ENCODE data around the gene BMI1.
"Not testable (repeated sequence)": the region's sequence is repeated elsewhere in the genome, so short reads cannot be mapped to it uniquely, and the experiment has no call there.

The BMI1 gene

GRCh38 chr10:22340329-22341189 is 19.7 kb downstream of the BMI1 start:
- DNase-seq: peak; percentile 66 to 87

GRCh38 chr10:22341190-22341925 is 20.5 kb downstream of the BMI1 start:
- no peak for DNase-seq

GRCh38 chr10:22341926-22342196 is 21.0 kb downstream of the BMI1 start:
- DNase-seq: no peak

- no peak for DNase-seq
Measured at GRCh38 chr10:22342421-22342820, 21.5 kb downstream of the BMI1 start.

GRCh38 chr10:22343731-22344130 is 22.8 kb downstream of the BMI1 start:
- DNase-seq: peak; percentile 48 to 50

GRCh38 chr10:22344249-22344648 is 23.4 kb downstream of the BMI1 start:
- DNase-seq: no peak

GRCh38 chr10:22344781-22345300 is 23.9 kb downstream of the BMI1 start:
- DNase-seq: no peak

GRCh38 chr10:22345301-22346095 is 24.6 kb downstream of the BMI1 start, which contains the start of gene SPAG6:
SPAG6 (plus strand) TSS chr10:22345496; CDS start chr10:22345612, 116 bp downstream.
- peak; percentile 54 to 70 for DNase-seq

- no peak for DNase-seq
Measured at GRCh38 chr10:22346096-22346661, 25.3 kb downstream of the BMI1 start.

GRCh38 chr10:22349755-22350154 is 28.9 kb downstream of the BMI1 start:
- DNase-seq: no peak

GRCh38 chr10:22351131-22351703 is 30.3 kb downstream of the BMI1 start:
- DNase-seq: no peak

GRCh38 chr10:22356324-22356873 is 35.5 kb downstream of the BMI1 start:
- no peak for DNase-seq

- DNase-seq: not testable (repeated sequence)
Measured at GRCh38 chr10:22357770-22358169, 36.9 kb downstream of the BMI1 start.

- no peak for DNase-seq
Measured at GRCh38 chr10:22363305-22363704, 42.4 kb downstream of the BMI1 start.

- no peak for DNase-seq
Measured at GRCh38 chr10:22364407-22365140, 43.7 kb downstream of the BMI1 start.

- peak; percentile 32 to 51 for DNase-seq
Measured at GRCh38 chr10:22365233-22365632, 44.3 kb downstream of the BMI1 start.

- DNase-seq: no peak
Measured at GRCh38 chr10:22365644-22366434, 44.9 kb downstream of the BMI1 start.

- DNase-seq: no peak
Measured at GRCh38 chr10:22366435-22366703, 45.5 kb downstream of the BMI1 start.

- DNase-seq: no peak
Measured at GRCh38 chr10:22366771-22367170, 45.9 kb downstream of the BMI1 start.

- DNase-seq: no peak
Measured at GRCh38 chr10:22367471-22367870, 46.6 kb downstream of the BMI1 start.

- no peak for DNase-seq
Measured at GRCh38 chr10:22368402-22368801, 47.5 kb downstream of the BMI1 start.

All from inflammatory macrophage treated with lipopolysaccharide for 1 hour (primary cell).